Gastroesophageal sphincter (tissue), 4 donors: Measurements from ENCODE around the gene C15orf61. TPM values are rescaled to one million over a fixed set of nuclear protein-coding genes. Genes with fewer than 3 reads are reported as not detected.
A peak's percentile ranks its signal among the peaks of the same experiment; 100 is the strongest.

ENCODE experiments used
- ATAC-seq: fragments of 150-250 bp; one replicate; pipeline ENCODE4 v1.9.1; 2016; ENCODE audit warnings: mild to moderate bottlenecking, moderate library complexity
- H3K27ac ChIP-seq, 4 donors: fragments of 200-600 bp; sonication (generic) in 3 of 4; 1 replicate in 3 of 4; 2 replicates in 1 of 4; pipeline ENCODE4 v1.5.1; 2016 to 2019
- H3K27me3 ChIP-seq: fragments of 200-600 bp; sonication (generic); one replicate; pipeline ENCODE4 v1.5.1; 2019
- H3K36me3 ChIP-seq, 2 donors: fragments of 200-600 bp; sonication (generic); one replicate each; pipeline ENCODE4 v1.5.1; 2019; ENCODE audit warnings: control low read depth in 1 of 2
- H3K4me1 ChIP-seq, 3 donors: fragments of 200-600 bp; sonication (generic); 1 replicate in 2 of 3; 2 replicates in 1 of 3; pipeline ENCODE4 v1.5.1; 2016 to 2019; ENCODE audit warnings: control low read depth in 2 of 3
- H3K4me3 ChIP-seq, 2 donors: fragments of 200-600 bp; sonication (generic); one replicate each; pipeline ENCODE4 v1.5.1; 2019; ENCODE audit warnings: mild to moderate bottlenecking in 1 of 2, moderate library complexity in 1 of 2
- H3K9me3 ChIP-seq, 3 donors: fragments of 200-600 bp; sonication (generic); one replicate each; pipeline ENCODE4 v1.5.1; 2017 to 2019; ENCODE audit warnings: control low read depth in 2 of 3
- CTCF ChIP-seq, 4 experiments: fragments of 200-600 bp in 2 of 4; fragments of 450-650 bp in 2 of 4; sonication (generic) in 1 of 4; IDR thresholded peaks; one replicate each; pipeline ENCODE4 v1.5.1; 2017 to 2019; ENCODE audit warnings: antibody characterized with exemption in 4 of 4, mild to moderate bottlenecking in 2 of 4, moderate library complexity in 2 of 4
- EP300 ChIP-seq: sonication (generic); formaldehyde crosslinking; IDR thresholded peaks from one replicate; pipeline ENCODE4 v1.6.1; 2017; ENCODE audit warnings: antibody characterized with exemption, mild to moderate bottlenecking
- POLR2A ChIP-seq, 2 donors: fragments of 450-650 bp; IDR thresholded peaks; one replicate each; pipeline ENCODE4 v1.6.1; 2017; ENCODE audit warnings: antibody characterized with exemption in 2 of 2, mild to moderate bottlenecking in 2 of 2, moderate library complexity in 1 of 2
- POLR2AphosphoS5 ChIP-seq: sonication (generic); formaldehyde crosslinking; IDR thresholded peaks from one replicate; pipeline ENCODE4 v1.6.1; 2017; ENCODE audit warnings: antibody characterized with exemption
- WGBS, 2 donors: methylation state at CpG; one replicate each; pipeline ENCODE4 v1.1.5; 2018; ENCODE audit warnings: low coverage in 1 of 2; 5-methylcytosine and 5-hydroxymethylcytosine counted together
- total RNA-seq, 4 donors: library from RNA; depleted of rRNA; stranded (reverse); fragments of >200 nt; gene quantifications; one replicate each; pipeline ENCODE4 v1.1.0, GENCODE V29; 2016

Gene C15orf61
- total RNA-seq, 4 donors from 2014 or later: 4.1 to 6.5 (median 5.6) TPM

- Histone ChIP-seq H3K4me1 (peaks cover 0 to 51% (median 1%) of the 10 kb centered on the region in 3 donors), H3K27ac (peak overlapping the region in 1 of 4 donors; percentile 60), H3K27me3 (no peaks in the 10 kb centered on the region), H3K9me3 (no peaks in the 10 kb centered on the region), H3K4me3 (no peak overlapping the region), H3K36me3 (peaks cover 0 to 44% of the 10 kb centered on the region in 2 donors)
- TF ChIP-seq POLR2AphosphoS5: no peak
- TF ChIP-seq CTCF (IDR thresholded peaks at IDR 0.05): no peak
- TF ChIP-seq EP300: no peak
- no peak for TF ChIP-seq POLR2A (IDR thresholded peaks at IDR 0.05)
- 63 to 65% methylated on average over 7 to 8 of the region's 8 CpGs for WGBS, 2 donors
- no peak for ATAC-seq
Observed at GRCh38 chr15:67548862-67549651, 28.1 kb downstream of the C15orf61 start.

GRCh38 chr15:67549736-67550135 is 28.8 kb downstream of the C15orf61 start:
- Histone ChIP-seq H3K4me1 (peaks cover 0 to 44% (median 0%) of the 10 kb centered on the region in 3 donors), H3K36me3 (peaks cover 0 to 47% of the 10 kb centered on the region in 2 donors), H3K27ac (peak overlapping the region in 1 of 4 donors; percentile 60), H3K9me3 (no peaks in the 10 kb centered on the region), H3K4me3 (no peak overlapping the region), H3K27me3 (no peaks in the 10 kb centered on the region)
- TF ChIP-seq POLR2AphosphoS5: no peak
- no peak for TF ChIP-seq POLR2A (IDR thresholded peaks at IDR 0.05)
- TF ChIP-seq EP300: no peak
- no peak for TF ChIP-seq CTCF (IDR thresholded peaks at IDR 0.05)
- no peak for ATAC-seq
- WGBS, 2 donors: 40 to 58% methylated on average over 3 of the region's 3 CpGs

- Histone ChIP-seq H3K9me3 (no peaks in the 10 kb centered on the region), H3K27me3 (no peaks in the 10 kb centered on the region), H3K4me3 (no peak overlapping the region), H3K27ac (no peak overlapping the region), H3K4me1 (peaks cover 0 to 37% (median 0%) of the 10 kb centered on the region in 3 donors), H3K36me3 (peaks cover 0 to 52% of the 10 kb centered on the region in 2 donors)
- TF ChIP-seq POLR2A (IDR thresholded peaks at IDR 0.05): no peak
- TF ChIP-seq EP300: no peak
- TF ChIP-seq CTCF (IDR thresholded peaks at IDR 0.05): no peak
- TF ChIP-seq POLR2AphosphoS5: no peak
- 47 to 67% methylated on average over 2 to 3 of the region's 4 CpGs for whole genome bisulfite sequencing, 2 donors
- no peak for ATAC-seq
Observed at GRCh38 chr15:67550522-67550921, 29.6 kb downstream of the C15orf61 start.

- Histone ChIP-seq H3K4me3 (no peak overlapping the region), H3K9me3 (no peaks in the 10 kb centered on the region), H3K27me3 (no peaks in the 10 kb centered on the region), H3K27ac (no peak overlapping the region), H3K4me1 (peaks cover 0 to 35% (median 0%) of the 10 kb centered on the region in 3 donors), H3K36me3 (peaks cover 0 to 51% of the 10 kb centered on the region in 2 donors)
- ATAC-seq: no peak
- 88% methylated on average over 1 of the region's 1 CpG; no CpG with 5 or more reads in 1 of the 2 donors for WGBS, 2 donors
- no peak for TF ChIP-seq EP300
- no peak for TF ChIP-seq POLR2AphosphoS5
- TF ChIP-seq POLR2A (IDR thresholded peaks at IDR 0.05): no peak
- no peak for TF ChIP-seq CTCF (IDR thresholded peaks at IDR 0.05)
Observed at GRCh38 chr15:67551207-67551743, 30.3 kb downstream of the C15orf61 start.
